Measurements from ENCODE around the gene TLR5. TPM values are rescaled to one million over a fixed set of nuclear protein-coding genes. Genes with fewer than 3 reads are reported as not detected.
A peak's percentile ranks its signal among the peaks of the same experiment; 100 is the strongest.

The TLR5 gene
- total RNA-seq, 2 donors from 2014 or later, result 1.0 to 3.6 TPM

DNA sequence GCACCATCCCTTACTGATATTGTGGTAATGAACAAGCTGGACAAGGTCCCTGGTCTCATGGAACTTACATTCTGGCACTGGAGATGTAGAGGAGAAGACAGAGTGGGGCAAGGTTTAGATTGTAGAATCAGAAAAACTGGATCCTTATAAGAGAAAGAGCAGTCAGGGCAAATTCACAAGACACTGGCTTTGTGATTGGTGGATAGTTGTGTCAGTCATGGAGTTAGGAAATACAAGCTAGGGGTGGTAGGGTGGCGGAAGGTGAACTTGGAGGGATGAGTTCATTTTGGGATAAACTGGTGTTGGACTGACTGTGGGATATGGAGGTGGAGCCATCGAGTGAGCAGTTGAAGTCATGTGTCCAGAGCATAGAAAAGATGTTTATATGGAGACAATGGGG, 3.7 kb upstream of the TLR5 start:
- no peak overlapping the region for H3K4me3 ChIP-seq
- peaks cover 0 to 20% of the 10 kb centered on the region in 2 donors for H3K4me1 ChIP-seq
- H3K9me3 ChIP-seq, result peaks cover 0 to 8% of the 10 kb centered on the region in 2 donors
- H3K27me3 ChIP-seq, result no peaks in the 10 kb centered on the region
- no peak overlapping the region for H3K27ac ChIP-seq
- no peak for DNase-seq (ENCODE audit: low spot score)
- TF ChIP-seq, protein P1, sequence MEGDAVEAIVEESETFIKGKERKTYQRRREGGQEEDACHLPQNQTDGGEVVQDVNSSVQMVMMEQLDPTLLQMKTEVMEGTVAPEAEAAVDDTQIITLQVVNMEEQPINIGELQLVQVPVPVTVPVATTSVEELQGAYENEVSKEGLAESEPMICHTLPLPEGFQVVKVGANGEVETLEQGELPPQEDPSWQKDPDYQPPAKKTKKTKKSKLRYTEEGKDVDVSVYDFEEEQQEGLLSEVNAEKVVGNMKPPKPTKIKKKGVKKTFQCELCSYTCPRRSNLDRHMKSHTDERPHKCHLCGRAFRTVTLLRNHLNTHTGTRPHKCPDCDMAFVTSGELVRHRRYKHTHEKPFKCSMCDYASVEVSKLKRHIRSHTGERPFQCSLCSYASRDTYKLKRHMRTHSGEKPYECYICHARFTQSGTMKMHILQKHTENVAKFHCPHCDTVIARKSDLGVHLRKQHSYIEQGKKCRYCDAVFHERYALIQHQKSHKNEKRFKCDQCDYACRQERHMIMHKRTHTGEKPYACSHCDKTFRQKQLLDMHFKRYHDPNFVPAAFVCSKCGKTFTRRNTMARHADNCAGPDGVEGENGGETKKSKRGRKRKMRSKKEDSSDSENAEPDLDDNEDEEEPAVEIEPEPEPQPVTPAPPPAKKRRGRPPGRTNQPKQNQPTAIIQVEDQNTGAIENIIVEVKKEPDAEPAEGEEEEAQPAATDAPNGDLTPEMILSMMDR (IDR thresholded peaks at IDR 0.05), result no peak
- H3K36me3 ChIP-seq, result no peaks in the 10 kb centered on the region

DNA sequence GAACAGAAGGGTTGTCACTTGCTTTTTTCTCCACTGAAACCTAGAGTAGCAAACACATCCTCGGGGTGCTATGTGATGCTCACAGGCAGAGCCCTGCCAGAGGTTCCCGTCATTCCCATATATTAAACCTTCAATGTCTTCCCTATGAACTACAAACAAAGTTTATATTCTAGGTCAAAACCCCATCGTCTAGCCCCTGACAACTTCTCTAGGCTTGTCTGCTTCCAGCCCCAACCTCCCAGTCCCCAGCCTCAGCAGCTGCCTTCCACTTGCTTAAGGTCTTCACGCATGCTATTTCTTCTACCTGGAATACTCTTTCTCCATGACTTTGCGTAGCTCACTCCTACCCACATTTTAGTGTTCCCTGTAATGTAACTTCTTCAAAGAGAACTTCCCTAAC, 1.9 kb upstream of the TLR5 start:
- Histone ChIP-seq H3K4me1 (peaks cover 0 to 21% of the 10 kb centered on the region in 2 donors), H3K9me3 (peaks cover 0 to 8% of the 10 kb centered on the region in 2 donors), H3K36me3 (no peaks in the 10 kb centered on the region), H3K27ac (no peak overlapping the region), H3K4me3 (no peak overlapping the region), H3K27me3 (no peaks in the 10 kb centered on the region)
- TF ChIP-seq, protein P1 (IDR thresholded peaks at IDR 0.05), result no peak
- no peak for DNase-seq (ENCODE audit: low spot score)

GRCh38 chr1:223144431-223144830, 1.4 kb upstream of the TLR5 start:
- H3K4me3 ChIP-seq, result no peak overlapping the region
- no peak overlapping the region for H3K27ac ChIP-seq
- H3K36me3 ChIP-seq, result no peaks in the 10 kb centered on the region
- no peaks in the 10 kb centered on the region for H3K27me3 ChIP-seq
- peaks cover 0 to 8% of the 10 kb centered on the region in 2 donors for H3K9me3 ChIP-seq
- peaks cover 0 to 21% of the 10 kb centered on the region in 2 donors for H3K4me1 ChIP-seq
- DNase-seq (ENCODE audit: low spot score), result no peak
- TF ChIP-seq, protein P1 (IDR thresholded peaks at IDR 0.05), result no peak

DNA sequence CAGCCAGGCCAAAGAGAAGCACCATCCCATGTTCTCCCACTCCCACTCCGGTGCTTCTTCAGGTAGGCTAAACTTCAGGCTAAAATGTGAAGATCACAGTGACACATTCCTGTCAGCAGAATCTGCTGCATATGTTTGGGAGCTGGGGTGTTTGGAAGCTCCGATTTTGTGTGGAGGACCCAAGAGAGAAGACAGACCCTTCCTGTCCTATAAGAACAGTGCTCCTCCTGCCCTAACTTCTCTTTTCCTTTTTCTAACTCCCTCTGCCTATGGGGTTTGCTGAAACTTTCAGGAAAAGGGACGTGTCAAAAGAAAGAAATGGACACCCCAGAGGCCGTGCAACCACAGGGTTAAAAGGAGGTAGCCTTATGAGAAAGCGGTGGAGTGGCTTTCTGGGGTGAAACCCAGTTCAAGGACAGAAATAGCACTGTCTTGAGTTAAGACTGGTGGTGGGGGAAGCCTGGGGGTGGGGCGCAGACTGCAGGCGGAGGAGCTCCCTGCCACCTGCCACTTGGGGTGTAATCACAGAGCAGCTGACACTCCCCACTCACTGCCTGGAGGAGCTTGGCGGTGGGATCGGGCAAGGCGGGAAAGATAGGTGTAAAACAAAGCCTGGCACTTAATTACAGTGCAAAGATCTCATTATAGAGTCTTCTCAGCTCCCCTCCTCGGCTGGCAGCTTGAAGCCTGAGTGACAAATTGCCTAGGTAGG, 645 bp upstream of the TLR5 start:
- Histone ChIP-seq H3K9me3 (peaks cover 0 to 8% of the 10 kb centered on the region in 2 donors), H3K27me3 (no peaks in the 10 kb centered on the region), H3K27ac (peak overlapping the region; percentile 61 to 63), H3K4me3 (peak overlapping the region; percentile 59 to 67), H3K4me1 (peaks cover 0 to 21% of the 10 kb centered on the region in 2 donors), H3K36me3 (no peaks in the 10 kb centered on the region)
- DNase-seq (ENCODE audit: low spot score), result no peak
- TF ChIP-seq, protein P1 (IDR thresholded peaks at IDR 0.05), result no peak

GRCh38 chr1:223142269-223142668, 779 bp downstream of the TLR5 start:
- Histone ChIP-seq H3K4me1 (peaks cover 0 to 21% of the 10 kb centered on the region in 2 donors), H3K27me3 (no peaks in the 10 kb centered on the region), H3K9me3 (peaks cover 0 to 1% of the 10 kb centered on the region in 2 donors), H3K4me3 (peak overlapping the region in 1 of 2 donors; percentile 67), H3K27ac (peak overlapping the region; percentile 61 to 63), H3K36me3 (no peaks in the 10 kb centered on the region)
- TF ChIP-seq, protein P1 (IDR thresholded peaks at IDR 0.05), result no peak
- DNase-seq (ENCODE audit: low spot score), result no peak

All from right atrium auricular region (tissue), 2 donors.